ENCODE measurements around the gene GJA4.
A peak's percentile ranks its signal among the peaks of the same experiment; 100 is the strongest.
"Not testable (repeated sequence)": the region's sequence is repeated elsewhere in the genome, so short reads cannot be mapped to it uniquely, and the experiment has no call there.

The GJA4 gene

DNA sequence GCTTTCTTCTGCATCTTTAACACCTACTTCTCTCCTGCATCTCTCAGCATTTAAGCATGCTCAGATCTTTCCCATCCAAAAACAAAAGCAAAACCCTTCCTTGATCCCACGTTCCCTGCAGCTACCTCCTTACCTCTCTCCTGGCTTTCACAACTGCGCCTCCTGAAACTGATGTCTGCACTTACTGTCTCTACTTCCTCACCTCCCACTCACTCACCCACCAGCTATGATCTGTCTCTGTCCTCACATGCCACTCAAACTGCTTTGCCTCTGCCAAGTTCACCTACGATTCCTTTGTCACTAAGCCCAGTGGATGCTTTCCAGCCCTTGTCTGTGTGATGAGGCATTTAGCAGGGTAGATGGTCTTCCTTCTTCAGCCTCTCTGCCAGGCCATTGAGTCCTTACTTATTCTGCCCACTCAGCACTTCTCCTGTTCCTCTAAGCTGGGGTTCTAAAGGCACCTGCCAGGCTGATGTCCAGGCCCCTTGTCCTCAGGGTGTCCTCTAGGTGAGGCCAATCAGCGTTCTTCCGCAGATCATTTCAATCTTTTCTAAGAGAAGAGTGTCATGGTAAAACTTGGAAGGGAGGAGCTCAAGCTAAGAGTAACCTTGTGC, 21.8 kb upstream of the GJA4 start:
- no peak for DNase-seq

DNA sequence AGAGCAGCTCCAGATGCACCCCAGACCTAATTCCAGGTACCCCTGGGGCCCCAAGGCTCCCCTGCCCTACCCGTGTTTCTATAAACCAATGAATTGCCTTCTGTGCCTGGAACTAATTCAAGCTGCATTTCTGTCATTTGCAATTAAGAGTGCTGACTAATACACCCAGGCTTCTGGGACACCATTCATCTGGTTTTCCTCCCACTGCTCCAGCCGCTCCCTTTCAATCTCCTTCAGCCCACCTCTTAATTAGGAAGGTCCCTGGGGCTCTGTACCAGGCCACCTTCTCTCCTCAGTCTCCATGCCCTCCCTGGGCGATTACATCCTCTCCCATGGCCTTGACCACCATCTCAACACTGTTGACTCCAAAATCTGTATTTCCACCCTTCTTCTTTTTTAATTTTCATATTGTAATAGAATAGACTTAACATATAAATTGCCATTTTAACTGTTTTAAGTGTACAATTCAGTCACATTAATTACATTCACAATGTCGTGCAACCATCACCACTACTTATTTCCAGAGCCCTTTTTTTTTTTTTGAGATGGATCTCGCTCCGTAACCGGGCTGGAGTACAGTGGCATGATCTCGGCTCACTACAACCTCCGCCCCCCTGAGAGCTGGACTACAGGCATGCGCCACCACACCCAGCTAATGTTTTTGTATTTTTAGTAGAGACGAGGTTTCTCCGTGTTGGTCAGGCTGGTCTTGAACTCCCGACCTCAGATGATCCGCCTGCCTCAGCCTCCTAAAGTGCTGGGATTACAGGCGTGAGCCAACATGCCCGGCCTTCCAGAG, 21.0 kb upstream of the GJA4 start:
- no peak for DNase-seq

GRCh38 chr1:34773114-34773513, 19.7 kb upstream of the GJA4 start:
- DNase-seq: not testable (repeated sequence)

- DNase-seq: no peak
Measured at GRCh38 chr1:34774957-34775356, 17.8 kb upstream of the GJA4 start.

DNA sequence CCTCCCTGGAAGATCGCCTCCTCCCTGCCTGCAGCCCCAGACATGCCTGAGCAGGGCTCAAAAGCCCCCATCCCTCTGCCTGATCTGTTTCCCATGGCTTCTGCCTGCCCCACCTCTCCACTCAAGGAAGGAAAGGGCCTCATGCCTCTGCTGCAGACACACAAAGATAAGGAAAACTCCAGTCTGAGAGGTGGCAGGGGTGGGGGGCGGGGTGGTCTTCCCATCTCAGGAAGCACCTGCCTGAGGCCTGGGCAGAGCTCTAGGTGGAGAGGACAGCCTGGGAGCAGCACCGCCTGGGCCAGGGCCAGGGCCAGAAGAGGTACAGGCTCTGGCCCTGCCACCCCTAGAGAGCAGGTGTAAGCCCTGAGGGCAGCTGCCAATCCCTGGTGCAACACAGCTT, 15.9 kb upstream of the GJA4 start:
- DNase-seq: no peak

DNA sequence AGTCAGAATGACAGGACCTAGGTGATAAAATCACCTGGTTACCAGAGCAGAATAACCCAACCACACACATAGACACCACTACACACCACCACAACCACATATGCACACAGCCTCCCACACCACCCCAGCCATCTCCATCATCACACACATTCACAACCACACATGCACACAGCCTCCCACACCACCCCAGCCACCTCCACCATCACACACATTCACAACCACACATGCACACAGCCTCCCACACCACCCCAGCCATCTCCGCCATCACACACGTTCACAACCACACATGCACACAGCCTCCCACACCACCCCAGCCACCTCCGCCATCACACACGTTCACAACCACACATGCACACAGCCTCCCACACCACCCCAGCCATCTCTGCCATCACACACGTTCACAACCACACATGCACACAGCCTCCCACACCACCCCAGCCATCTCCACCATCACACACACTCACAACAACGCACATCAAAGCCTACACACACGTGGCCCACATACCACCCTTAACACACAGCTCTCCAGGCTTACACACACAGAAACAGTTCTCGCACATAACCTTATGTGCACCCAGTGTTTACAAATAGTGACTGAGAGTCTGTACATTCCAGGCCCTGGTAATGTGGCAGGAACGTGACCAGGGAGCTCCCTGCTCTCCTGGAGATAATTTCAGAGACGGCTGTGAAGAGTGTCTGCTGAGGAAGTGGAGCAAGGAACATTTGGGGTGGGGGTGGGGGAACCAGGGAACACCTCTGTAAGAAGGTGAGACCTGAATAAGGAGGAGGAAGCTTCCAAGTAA, 15.1 kb upstream of the GJA4 start:
- no peak for DNase-seq

GRCh38 chr1:34778381-34778780, 14.4 kb upstream of the GJA4 start:
- no peak for DNase-seq

DNA sequence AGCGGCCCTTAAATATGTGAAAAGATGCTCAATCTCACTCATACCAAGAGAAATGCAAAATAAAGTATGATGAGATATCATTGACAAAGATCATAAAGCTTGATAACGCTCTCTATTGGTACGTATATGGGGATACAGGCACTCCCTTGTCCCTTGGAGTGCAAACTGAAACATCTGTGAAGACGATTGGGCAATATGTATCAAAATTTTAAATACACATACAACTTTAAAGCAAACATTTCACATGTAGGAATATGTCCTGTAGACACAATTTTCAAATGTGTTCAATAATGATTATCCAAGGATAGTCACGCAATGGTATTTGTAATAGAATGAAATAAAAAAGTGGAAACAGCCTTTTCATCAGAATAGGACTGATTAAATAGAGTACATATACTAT, 13.8 kb upstream of the GJA4 start:
- DNase-seq: no peak

GRCh38 chr1:34779526-34779925, 13.3 kb upstream of the GJA4 start:
- no peak for DNase-seq

DNA sequence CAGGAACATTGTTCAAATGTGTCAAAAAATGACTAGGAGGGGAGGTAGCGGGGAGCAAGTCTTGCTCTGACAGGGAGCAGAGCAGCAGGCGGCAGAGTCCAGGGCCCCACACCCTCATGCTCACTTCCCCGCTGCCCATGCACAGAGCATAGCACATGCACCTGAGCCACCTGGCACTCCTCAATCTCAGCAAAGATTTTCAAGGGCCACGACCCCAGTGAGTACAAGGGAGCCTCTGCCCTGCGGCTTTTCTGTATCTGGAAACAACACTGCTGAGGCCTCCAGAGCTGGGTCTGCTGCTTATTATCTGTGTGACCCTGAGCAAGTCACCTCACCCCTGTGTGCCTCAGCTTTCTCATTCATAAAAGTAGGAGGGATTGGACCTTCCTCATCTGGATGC, 12.8 kb upstream of the GJA4 start:
- DNase-seq: no peak

DNA sequence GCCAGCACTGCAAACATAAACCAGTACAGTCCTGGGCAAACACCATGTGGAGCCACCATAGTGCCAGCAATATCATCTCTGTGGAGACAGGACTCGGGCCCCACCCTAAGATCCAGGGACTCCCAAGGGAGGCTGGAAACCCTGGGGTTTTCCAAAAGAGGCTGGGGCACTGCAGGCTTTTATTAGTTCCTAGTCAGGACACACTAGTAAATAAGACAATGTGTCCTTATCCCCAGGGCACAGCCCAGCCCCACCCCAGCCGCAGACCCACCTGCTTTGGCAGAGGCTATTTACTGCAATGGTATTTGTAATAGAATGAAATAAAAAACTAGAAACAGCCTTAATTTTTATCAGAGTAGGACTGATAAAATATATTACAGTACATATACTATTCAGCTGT, 12.3 kb upstream of the GJA4 start:
- no peak for DNase-seq

GRCh38 chr1:34781071-34781843, 11.5 kb upstream of the GJA4 start, which contains the start of gene GJB3:
GJB3 (plus strand) TSS chr1:34781214; CDS start chr1:34784763, 3,549 bp downstream.
- no peak for DNase-seq

GRCh38 chr1:34781844-34782391, 10.9 kb upstream of the GJA4 start:
- DNase-seq: no peak

GRCh38 chr1:34784751-34785221, 8.0 kb upstream of the GJA4 start:
- DNase-seq: no peak

DNA sequence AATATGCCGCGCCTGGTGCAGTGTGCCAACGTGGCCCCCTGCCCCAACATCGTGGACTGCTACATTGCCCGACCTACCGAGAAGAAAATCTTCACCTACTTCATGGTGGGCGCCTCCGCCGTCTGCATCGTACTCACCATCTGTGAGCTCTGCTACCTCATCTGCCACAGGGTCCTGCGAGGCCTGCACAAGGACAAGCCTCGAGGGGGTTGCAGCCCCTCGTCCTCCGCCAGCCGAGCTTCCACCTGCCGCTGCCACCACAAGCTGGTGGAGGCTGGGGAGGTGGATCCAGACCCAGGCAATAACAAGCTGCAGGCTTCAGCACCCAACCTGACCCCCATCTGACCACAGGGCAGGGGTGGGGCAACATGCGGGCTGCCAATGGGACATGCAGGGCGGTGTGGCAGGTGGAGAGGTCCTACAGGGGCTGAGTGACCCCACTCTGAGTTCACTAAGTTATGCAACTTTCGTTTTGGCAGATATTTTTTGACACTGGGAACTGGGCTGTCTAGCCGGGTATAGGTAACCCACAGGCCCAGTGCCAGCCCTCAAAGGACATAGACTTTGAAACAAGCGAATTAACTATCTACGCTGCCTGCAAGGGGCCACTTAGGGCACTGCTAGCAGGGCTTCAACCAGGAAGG, 7.4 kb upstream of the GJA4 start:
- no peak for DNase-seq

- DNase-seq: no peak
Measured at GRCh38 chr1:34785875-34786470, 6.8 kb upstream of the GJA4 start.

DNA sequence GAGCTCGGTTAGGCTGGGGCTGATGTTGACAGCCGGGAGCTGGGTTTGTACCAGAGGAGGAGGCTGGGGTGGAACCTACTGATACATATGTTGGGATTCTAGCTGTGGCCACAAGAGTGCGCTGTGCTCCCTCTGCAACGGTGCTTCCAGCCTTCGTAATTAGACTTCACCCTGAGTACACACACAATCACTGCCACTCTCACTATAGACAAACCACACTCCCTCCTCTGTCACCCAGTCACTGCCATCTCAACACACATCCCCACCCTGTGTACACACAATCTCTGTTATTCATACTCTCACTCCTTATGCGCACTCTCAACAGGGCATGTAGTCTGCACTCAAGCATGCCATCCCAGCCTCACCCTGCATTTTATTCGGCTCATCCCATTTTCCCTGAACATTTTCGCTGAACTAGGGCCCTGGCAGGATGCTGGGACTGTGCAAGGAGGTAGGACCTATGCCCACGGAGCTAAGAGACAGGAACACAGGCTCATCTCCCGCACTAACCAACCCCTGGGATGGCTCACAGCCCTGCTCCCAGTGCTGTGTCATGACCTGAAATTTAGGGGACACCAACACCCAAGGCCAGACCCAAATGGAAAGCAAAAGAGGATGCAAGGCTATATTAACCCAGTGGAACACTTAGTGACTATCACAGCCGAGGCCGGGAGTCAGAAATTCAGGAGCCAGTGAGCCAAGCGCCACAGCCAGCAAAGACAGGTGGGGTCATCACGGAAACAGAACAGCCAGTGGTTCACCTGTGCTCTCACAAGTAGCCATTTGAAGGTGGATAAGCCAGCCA, 6.1 kb upstream of the GJA4 start:
- DNase-seq: peak; percentile 73

DNA sequence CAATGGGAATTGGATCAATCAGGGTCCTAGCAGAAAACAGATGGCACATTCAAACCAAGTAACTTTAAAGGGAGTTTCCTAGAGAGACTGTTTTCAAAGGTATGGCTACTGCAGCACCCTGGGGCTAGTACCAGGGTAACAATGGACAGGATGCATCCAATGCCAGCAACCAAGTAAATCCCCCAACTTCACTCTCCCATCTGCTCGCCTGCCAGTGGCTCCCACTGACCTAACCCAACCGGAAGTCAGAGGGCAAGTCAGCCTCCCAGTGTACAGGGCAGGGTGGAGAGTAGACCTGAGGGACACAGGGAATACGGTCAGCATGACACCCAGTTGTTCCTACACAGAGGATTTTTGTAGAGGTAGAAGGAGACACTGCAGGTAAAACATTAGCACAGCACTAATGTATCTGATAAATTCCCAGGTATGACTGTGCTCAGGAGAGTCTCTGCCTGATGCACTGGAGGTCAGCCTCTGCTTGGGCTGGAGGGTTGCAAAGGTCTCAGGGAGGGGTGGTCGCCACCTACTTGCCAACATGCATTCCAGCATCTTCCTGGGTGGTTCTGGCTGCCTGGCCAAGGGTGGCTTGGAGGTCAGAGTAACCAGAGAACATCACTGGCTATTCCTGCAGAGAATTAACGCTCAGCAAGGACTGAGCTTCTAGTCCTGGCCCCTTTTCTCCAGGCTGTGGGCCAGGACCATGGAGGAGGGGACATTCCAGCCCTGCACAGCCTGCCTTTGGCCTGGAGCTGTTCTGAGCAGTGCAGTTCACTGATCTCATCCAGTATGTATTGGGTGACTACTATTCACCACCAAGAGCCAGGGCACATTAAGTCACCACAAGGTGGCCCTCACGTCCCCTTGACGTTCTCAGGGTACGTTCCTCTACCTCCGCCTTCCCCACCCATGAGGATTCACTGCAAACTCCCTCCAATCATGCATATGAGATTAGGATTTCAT, 5.1 kb upstream of the GJA4 start:
- DNase-seq: no peak

DNA sequence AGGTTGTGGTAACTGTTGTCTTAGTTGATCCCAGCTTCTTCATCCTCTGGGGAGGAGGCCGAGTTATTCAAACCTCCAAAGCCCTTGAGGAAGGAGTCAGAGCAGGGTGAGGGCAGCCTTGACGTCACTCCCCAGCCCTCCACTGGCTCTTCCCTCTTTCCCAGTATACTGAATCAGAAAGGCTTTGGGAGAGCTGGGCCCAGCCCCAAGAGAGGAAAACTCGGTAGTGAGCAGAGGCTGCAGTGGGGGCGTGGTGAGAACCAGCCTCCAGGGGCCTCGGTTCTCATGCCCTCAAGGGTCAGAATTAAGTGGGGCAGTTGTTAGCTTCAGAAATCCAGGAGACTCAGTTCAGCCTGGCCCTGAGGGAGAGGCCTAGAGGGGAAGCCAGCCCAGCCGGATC, 1.8 kb upstream of the GJA4 start:
- DNase-seq: no peak

All from right hindlimb (tissue), 1 donor.